Measurements from ENCODE around the gene DOCK11. TPM values are rescaled to one million over a fixed set of nuclear protein-coding genes. Genes with fewer than 3 reads are reported as not detected.

DOCK11 gene
- total RNA-seq, 1 donor from 2014 or later, result 117 TPM

DNA sequence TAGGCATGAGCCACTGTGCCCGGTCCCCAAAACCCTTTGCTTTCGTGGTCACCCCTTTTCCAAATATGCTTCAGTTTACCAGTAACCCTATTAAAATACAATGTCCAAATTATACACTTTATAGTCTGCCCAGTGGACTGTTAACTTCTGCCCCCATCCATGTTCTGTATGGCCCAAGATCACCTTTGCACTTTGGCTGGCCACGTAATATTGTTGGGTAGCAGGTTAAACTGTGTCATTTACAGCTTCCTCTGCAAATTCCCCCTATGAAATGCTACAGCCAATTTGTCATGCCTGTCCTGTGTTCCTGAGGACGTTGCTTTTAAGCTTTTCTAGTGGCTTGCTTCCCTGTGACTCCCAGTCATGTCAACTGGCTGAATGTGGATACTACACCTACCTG is 130.7 kb downstream of the DOCK11 start:
- no peak for DNase-seq (ENCODE audit: low spot score)

- DNase-seq (ENCODE audit: low spot score), result no peak
Measured at GRCh38 chrX:118627084-118627758, 131.6 kb downstream of the DOCK11 start.

GRCh38 chrX:118630848-118631247 is 135.2 kb downstream of the DOCK11 start:
- no peak for DNase-seq (ENCODE audit: low spot score)

GRCh38 chrX:118631586-118631985 is 136.0 kb downstream of the DOCK11 start:
- DNase-seq (ENCODE audit: low spot score), result no peak

DNA sequence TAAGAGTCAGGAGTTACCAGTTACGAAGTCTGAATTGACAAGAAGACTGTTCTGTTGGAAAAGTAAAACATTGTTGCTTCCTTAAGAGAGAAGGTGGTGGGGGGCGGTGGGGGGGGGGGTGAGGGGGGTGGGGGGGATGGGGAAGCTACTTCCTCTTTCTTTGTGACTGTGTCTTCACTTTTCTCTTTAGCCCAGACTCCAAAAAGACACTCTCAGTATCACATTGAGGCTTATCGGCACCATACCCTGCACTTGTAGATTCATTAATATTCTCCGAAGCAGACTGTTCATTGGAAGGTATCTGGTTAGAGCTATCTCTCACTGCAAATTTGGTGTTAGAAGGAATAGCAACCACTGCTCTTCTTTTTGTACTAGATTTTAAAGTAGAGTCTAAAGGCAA is 137.2 kb downstream of the DOCK11 start:
- DNase-seq (ENCODE audit: low spot score), result no peak

- no peak for DNase-seq (ENCODE audit: low spot score)
Measured at GRCh38 chrX:118633530-118633929, 137.9 kb downstream of the DOCK11 start.

GRCh38 chrX:118634336-118634735 is 138.7 kb downstream of the DOCK11 start:
- no peak for DNase-seq (ENCODE audit: low spot score)

DNA sequence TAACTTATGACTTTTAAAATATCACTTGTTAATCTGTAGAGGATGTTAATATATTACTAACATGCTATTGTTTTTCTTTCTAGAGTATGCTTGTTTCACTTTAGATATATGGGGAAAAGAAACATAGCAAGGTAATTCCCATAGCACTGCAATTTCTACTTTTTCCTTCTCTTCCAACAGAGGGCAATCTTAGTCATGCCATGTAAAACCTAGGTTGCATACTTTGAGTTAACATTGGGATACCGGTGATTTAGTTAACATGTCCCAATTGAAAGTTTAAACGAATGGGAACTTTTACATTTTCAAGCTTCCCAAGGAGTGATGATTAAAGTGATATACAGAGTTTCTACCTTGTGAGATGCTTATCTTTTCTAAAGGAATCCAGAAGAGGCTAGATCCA is 142.4 kb downstream of the DOCK11 start:
- DNase-seq (ENCODE audit: low spot score), result no peak

DNA sequence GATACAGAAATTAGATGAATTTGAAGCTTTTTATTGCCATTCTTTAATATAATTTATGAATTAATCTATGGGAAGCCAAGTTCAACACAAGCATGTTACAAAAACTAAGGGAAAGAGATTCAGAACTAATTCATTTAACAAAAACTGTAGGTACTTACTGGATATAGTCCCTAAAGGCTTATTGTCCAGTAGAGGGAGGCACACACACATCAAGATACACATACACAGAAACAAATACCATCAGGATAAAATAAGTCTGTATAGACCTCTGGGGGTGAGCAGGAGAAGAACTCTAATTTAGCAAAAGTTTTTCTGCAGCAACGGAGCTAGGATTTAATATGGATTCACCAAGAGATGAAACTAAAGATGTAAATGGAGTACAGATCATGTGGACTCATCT is 148.8 kb downstream of the DOCK11 start:
- DNase-seq (ENCODE audit: low spot score), result no peak

DNA sequence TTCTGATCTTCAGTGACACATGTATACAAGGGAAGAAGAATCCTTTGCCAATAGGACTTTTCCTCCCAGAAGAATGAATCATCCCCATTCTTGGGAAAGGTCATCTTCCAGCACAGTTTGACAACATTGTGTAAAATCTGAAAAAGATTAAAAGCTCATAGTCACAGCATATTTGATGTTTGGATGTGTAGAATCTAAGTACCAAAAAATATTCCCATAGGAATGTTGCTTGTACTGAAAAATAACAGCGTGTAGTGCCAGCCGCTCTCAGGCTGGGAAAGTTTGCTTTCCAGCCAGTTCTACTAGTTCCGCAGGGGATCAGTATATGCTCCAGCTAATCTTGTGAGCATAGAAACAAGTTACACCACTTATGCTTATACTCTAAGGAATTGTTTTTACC is 157.1 kb downstream of the DOCK11 start:
- DNase-seq (ENCODE audit: low spot score), result no peak

GRCh38 chrX:118654331-118654730 is 158.7 kb downstream of the DOCK11 start:
- DNase-seq (ENCODE audit: low spot score), result no peak

DNA sequence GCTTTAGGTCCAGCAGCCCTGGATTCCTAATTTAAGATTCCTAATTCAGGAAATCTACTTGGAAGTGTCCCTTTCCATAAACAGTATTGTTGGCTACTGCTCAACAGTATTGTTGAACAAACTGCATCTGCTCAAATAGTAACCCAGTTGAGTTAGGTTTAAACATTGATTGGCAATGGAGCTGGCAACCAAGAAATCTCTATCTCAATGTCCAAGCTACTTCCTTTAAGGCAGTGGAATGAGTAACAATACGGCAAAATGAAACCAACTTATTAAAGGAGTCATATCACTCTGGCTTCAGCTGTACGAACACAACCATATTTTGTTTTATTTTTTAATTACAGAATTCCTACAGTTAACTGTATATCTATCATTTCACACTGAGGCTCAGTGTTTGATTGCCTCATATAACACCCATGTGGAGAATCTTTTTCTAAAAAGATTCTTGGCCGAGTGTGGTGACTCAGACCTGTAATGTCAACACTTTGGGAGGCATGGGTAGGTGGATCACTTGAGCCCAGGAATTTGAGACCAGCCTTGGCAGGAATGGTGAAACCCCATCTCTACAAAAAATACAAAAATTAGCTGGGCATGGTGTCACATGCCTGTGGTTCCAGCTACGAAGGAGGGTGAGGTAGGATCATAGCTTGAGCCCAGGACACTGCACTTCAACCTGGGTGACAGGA is 160.1 kb downstream of the DOCK11 start:
- no peak for DNase-seq (ENCODE audit: low spot score)

- no peak for DNase-seq (ENCODE audit: low spot score)
Measured at GRCh38 chrX:118657413-118657812, 161.8 kb downstream of the DOCK11 start.

GRCh38 chrX:118660085-118660484 is 164.5 kb downstream of the DOCK11 start:
- no peak for DNase-seq (ENCODE audit: low spot score)

- no peak for DNase-seq (ENCODE audit: low spot score)
Measured at GRCh38 chrX:118665204-118665603, 169.6 kb downstream of the DOCK11 start.

GRCh38 chrX:118666521-118666920 is 170.9 kb downstream of the DOCK11 start:
- DNase-seq (ENCODE audit: low spot score), result no peak

GRCh38 chrX:118669435-118669834 is 173.8 kb downstream of the DOCK11 start:
- DNase-seq (ENCODE audit: low spot score), result no peak

- DNase-seq (ENCODE audit: low spot score), result no peak
Measured at GRCh38 chrX:118675326-118675965, 179.8 kb downstream of the DOCK11 start.

GRCh38 chrX:118675966-118676349 is 180.3 kb downstream of the DOCK11 start:
- DNase-seq (ENCODE audit: low spot score), result no peak

DNA sequence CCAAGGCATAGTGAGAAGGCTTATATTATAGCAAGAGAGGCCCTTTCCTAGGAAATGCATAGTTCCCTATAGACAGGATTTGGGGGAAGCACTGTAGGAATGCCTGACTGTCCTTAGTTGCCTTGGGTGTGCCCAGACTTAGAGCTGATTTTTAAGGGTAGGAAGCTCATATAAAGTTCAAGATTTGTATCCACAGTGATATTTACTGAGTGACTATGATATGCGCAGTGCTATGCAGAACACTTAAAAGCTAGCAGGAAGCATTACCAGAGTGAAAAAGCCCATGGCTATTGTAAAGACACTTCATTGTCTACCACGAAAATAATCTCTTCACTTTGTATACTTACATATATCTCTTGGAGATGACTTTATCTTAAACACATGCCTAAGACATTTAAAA is 181.7 kb downstream of the DOCK11 start:
- no peak for DNase-seq (ENCODE audit: low spot score)

GRCh38 chrX:118679290-118679689 is 183.7 kb downstream of the DOCK11 start:
- no peak for DNase-seq (ENCODE audit: low spot score)

GRCh38 chrX:118682258-118683014 is 186.8 kb downstream of the DOCK11 start:
- no peak for DNase-seq (ENCODE audit: low spot score)

Measured in mesenteric fat pad (tissue), 1 donor.